GM18508 (cell line): ENCODE results near the gene RAB8A.
A peak's percentile ranks its signal among the peaks of the same experiment; 100 is the strongest.
"Not testable (repeated sequence)": the region's sequence is repeated elsewhere in the genome, so short reads cannot be mapped to it uniquely, and the experiment has no call there.

Experiments
- ATAC-seq: cut with Tn5 transposase; IDR thresholded peaks from one replicate; pipeline ENCODE4 v1.9.1; 2021; ENCODE audit warnings: moderate number of reproducible peaks; ENCODE audit not compliant: insufficient read depth, unreplicated experiment

Gene RAB8A

GRCh38 chr19:16106121-16106520, 5.6 kb upstream of the RAB8A start:
- no peak for ATAC-seq

- no peak for ATAC-seq
Measured at GRCh38 chr19:16111909-16112752, 442 bp downstream of the RAB8A start.

GRCh38 chr19:16112778-16113177, 1.1 kb downstream of the RAB8A start:
- no peak for ATAC-seq

- no peak for ATAC-seq
Measured at GRCh38 chr19:16113727-16114126, 2.0 kb downstream of the RAB8A start.

GRCh38 chr19:16115301-16116039, 3.8 kb downstream of the RAB8A start:
- ATAC-seq: no peak

GRCh38 chr19:16116067-16116466, 4.4 kb downstream of the RAB8A start:
- no peak for ATAC-seq

- no peak for ATAC-seq
Measured at GRCh38 chr19:16117594-16118033, 5.9 kb downstream of the RAB8A start.

- ATAC-seq: peak; percentile 47
Measured at GRCh38 chr19:16118489-16119033, 6.9 kb downstream of the RAB8A start.

GRCh38 chr19:16119075-16119857, 7.6 kb downstream of the RAB8A start:
- not testable (repeated sequence) for ATAC-seq

GRCh38 chr19:16121141-16121540, 9.5 kb downstream of the RAB8A start:
- no peak for ATAC-seq

GRCh38 chr19:16121967-16122366, 10.3 kb downstream of the RAB8A start:
- no peak for ATAC-seq

- ATAC-seq: no peak
Measured at GRCh38 chr19:16124953-16125352, 13.3 kb downstream of the RAB8A start.

GRCh38 chr19:16125737-16126495, 14.2 kb downstream of the RAB8A start:
- no peak for ATAC-seq

- ATAC-seq: no peak
Measured at GRCh38 chr19:16127080-16127479, 15.4 kb downstream of the RAB8A start.

GRCh38 chr19:16127776-16128371, 16.2 kb downstream of the RAB8A start:
- no peak for ATAC-seq

GRCh38 chr19:16131648-16132047, 20.0 kb downstream of the RAB8A start:
- no peak for ATAC-seq

- ATAC-seq: no peak
Measured at GRCh38 chr19:16133818-16134217, 22.1 kb downstream of the RAB8A start.

- no peak for ATAC-seq
Measured at GRCh38 chr19:16134510-16134909, 22.8 kb downstream of the RAB8A start.

- no peak for ATAC-seq
Measured at GRCh38 chr19:16135430-16136127, 23.9 kb downstream of the RAB8A start.
